NB4 (cell line): ENCODE results near the gene PES1.

Source experiments
- DNase-seq: peaks from one replicate; pipeline ENCODE4 v3.0.0; 2010; ENCODE audit warnings: low read depth
- H3K4me3 ChIP-seq: one replicate; pipeline ENCODE4 v1.5.1; 2011; ENCODE audit warnings: mild to moderate bottlenecking, low read depth, low read length, moderate library complexity
- CTCF ChIP-seq: IDR thresholded peaks from one replicate; pipeline ENCODE4 v1.5.1; 2012; ENCODE audit warnings: low read depth, low read length
- MAX ChIP-seq: IDR thresholded peaks from 2 replicates; pipeline ENCODE4 v1.6.1; 2011; ENCODE audit warnings: low read depth, low read length
- MYC ChIP-seq: IDR thresholded peaks from 2 replicates; pipeline ENCODE4 v1.6.1; 2011; ENCODE audit warnings: low read depth, low read length
- POLR2A ChIP-seq: IDR thresholded peaks from 2 replicates; pipeline ENCODE4 v1.6.1; 2011; ENCODE audit warnings: mild to moderate bottlenecking; ENCODE audit not compliant: insufficient read length; ENCODE audit errors: extremely low read depth

PES1 gene

GRCh38 chr22:30531651-30532608 is 59.8 kb downstream of the PES1 start:
- no peak for TF ChIP-seq MAX
- no peak for TF ChIP-seq CTCF
- no peak for TF ChIP-seq MYC
- TF ChIP-seq POLR2A: no peak
- no peak overlapping the region for H3K4me3 ChIP-seq
- no peak for DNase-seq

GRCh38 chr22:30526656-30527055 is 65.1 kb downstream of the PES1 start:
- TF ChIP-seq MAX (no peak), MYC (no peak), POLR2A (no peak), CTCF (no peak)
- H3K4me3 ChIP-seq: no peak overlapping the region
- DNase-seq: no peak
